Immature natural killer cell (primary cell): Measurements from ENCODE around the gene AQP11. TPM values are rescaled to one million over a fixed set of nuclear protein-coding genes. Genes with fewer than 3 reads are reported as not detected.
"Not testable (repeated sequence)": the region's sequence is repeated elsewhere in the genome, so short reads cannot be mapped to it uniquely, and the experiment has no call there.

ENCODE experiments used
- DNase-seq, 3 donors: peaks; one replicate each; pipeline ENCODE4 v3.0.0; 2022; ENCODE audit warnings: mixed read lengths in 1 of 3
- H3K27ac Mint-ChIP-seq, 6 donors: one replicate each; pipeline ENCODE4 v1.8.0; 2020; ENCODE audit warnings: mixed read lengths in 6 of 6, mild to moderate bottlenecking in 5 of 6, inconsistent platforms in 4 of 6, moderate library complexity in 3 of 6
- H3K27me3 Mint-ChIP-seq, 3 donors: one replicate each; pipeline ENCODE4 v1.8.0; 2020 to 2021; ENCODE audit warnings: low read depth in 3 of 3, mild to moderate bottlenecking in 3 of 3, mixed read lengths in 3 of 3, moderate library complexity in 3 of 3, inconsistent platforms in 1 of 3
- H3K36me3 Mint-ChIP-seq, 3 donors: one replicate each; pipeline ENCODE4 v1.8.0; 2020; ENCODE audit warnings: mixed read lengths in 3 of 3, inconsistent platforms in 2 of 3, mild to moderate bottlenecking in 2 of 3
- H3K4me1 Mint-ChIP-seq, 2 donors: one replicate each; pipeline ENCODE4 v1.8.0; 2020; ENCODE audit warnings: inconsistent platforms in 2 of 2, mild to moderate bottlenecking in 2 of 2, mixed read lengths in 2 of 2, moderate library complexity in 1 of 2
- H3K4me3 Mint-ChIP-seq, 5 donors: one replicate each; pipeline ENCODE4 v1.8.0; 2020; ENCODE audit warnings: mild to moderate bottlenecking in 5 of 5, mixed read lengths in 5 of 5, inconsistent platforms in 3 of 5, moderate library complexity in 3 of 5
- H3K9me3 Mint-ChIP-seq, 6 donors: one replicate each; pipeline ENCODE4 v1.8.0; 2020; ENCODE audit warnings: mild to moderate bottlenecking in 6 of 6, mixed read lengths in 6 of 6, inconsistent platforms in 4 of 6, moderate library complexity in 3 of 6
- polyA plus RNA-seq, 3 donors: library from polyadenylated mRNA; unstranded; fragments of 300-500 nt; fragmentation: Illumina TruSeq; gene quantifications; one replicate each; pipeline ENCODE4 v1.2.3, GENCODE V29; 2021

The AQP11 gene
- polyA plus RNA-seq, 3 donors from 2014 or later = 0.58 to 1.1 (median 0.78) TPM

DNA sequence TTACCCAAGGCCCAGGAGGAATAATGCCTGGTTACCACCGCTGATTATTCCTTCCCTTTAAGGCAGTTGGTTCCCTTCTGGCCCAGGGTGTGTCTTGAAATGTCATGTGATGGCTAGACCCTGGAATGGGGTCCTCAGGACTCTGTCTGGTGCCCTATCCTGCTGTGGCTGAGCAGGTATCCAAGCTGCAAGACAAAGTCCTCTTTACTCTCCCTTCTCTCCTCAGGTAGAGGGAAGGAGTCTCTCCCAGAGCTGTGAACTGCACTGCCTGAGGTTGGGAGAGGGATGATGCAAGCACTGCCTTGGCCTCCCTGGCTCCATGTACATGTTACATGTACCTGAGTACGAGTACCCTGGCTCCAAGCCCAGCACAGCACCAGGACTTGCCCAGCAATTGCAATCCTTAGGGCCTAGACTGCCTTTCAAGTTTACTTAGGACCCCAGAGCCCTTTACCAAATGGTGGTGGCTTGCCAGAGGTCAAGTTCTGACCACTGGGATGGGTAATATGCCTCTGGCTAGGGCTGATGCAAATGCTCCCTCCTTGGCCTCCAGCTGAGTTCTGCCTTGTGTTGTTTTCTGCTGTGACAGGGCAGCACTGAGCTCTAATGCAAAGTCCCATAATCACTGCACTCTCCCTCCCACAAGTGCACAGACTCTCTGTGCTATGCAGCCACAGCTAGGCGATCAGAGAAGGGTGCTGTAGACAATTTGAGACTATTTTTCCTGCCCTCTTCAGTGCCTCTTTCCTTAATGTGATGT lies 20.7 kb upstream of the AQP11 start:
- no peak for DNase-seq
- Mint-ChIP-seq H3K4me3 (no peak overlapping the region), H3K4me1 (no peaks in the 10 kb centered on the region), H3K27me3 (peaks cover 0 to 9% (median 2%) of the 10 kb centered on the region in 3 donors), H3K9me3 (peaks cover 0 to 3% (median 0%) of the 10 kb centered on the region in 6 donors), H3K36me3 (no peaks in the 10 kb centered on the region), H3K27ac (no peak overlapping the region)

GRCh38 chr11:77569676-77570070 lies 20.1 kb upstream of the AQP11 start:
- Mint-ChIP-seq H3K27me3 (peaks cover 0 to 9% (median 0%) of the 10 kb centered on the region in 3 donors), H3K4me1 (no peaks in the 10 kb centered on the region), H3K9me3 (peaks cover 0 to 3% (median 0%) of the 10 kb centered on the region in 6 donors), H3K36me3 (no peaks in the 10 kb centered on the region), H3K27ac (no peak overlapping the region), H3K4me3 (no peak overlapping the region)
- no peak for DNase-seq

DNA sequence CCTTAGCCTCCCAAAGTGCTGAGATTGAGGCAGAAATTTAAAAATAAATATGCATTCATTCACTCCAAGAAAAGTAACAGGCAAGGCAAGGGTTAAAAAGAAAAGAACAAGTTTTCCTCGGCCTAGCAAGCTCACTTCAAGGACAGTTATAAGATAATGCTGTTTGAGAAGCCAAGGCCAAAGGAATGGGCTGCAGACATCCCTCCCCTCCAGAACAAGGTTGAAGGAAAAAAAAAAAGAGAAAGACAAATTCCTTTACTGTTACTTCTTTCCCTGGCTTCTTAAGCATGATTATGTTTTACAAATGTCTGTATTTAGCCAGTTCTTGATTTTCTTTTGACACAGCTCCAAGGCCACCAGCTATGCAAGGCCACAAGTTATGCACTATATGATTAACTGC lies 18.9 kb upstream of the AQP11 start:
- H3K4me1 Mint-ChIP-seq, H3K27ac Mint-ChIP-seq, H3K27me3 Mint-ChIP-seq, DNase-seq, H3K36me3 Mint-ChIP-seq, H3K9me3 Mint-ChIP-seq, H3K4me3 Mint-ChIP-seq: not testable (repeated sequence)

- not testable (repeated sequence) for H3K27me3 Mint-ChIP-seq, H3K36me3 Mint-ChIP-seq, H3K4me3 Mint-ChIP-seq, H3K9me3 Mint-ChIP-seq, H3K27ac Mint-ChIP-seq, DNase-seq, H3K4me1 Mint-ChIP-seq
These were observed 14.3 kb upstream of the AQP11 start for GRCh38 chr11:77575428-77575827.

DNA sequence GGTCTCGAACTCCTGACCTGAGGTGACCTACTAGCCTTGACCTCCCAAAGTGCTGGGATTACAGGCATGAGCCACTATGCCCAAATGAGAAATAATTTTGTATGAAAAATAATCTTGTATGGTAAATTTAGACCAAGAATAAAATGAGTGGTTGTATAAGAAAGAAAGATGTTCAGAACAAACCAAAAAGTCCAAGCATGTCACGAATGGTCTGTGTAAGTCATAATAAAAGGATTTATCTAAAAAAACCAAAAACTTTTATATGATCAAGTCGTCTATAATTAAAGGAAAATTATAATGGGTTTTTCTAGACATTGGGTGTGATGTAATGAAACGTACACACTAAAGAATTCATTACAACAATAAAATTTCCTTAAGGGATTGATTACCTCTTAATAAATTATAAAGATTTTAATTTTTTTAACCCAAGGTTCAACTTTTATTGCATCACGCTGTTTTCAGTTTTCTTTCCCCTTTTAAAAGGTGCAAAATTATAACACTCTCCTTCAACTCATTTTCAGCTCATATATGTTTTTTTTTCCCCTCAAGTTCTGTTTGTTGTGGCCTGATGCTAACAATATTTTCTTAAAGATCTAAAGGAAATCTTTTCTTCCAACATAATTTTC lies 8.9 kb upstream of the AQP11 start:
- Mint-ChIP-seq H3K36me3 (no peaks in the 10 kb centered on the region), H3K4me1 (no peaks in the 10 kb centered on the region), H3K9me3 (peaks cover 0 to 10% (median 3%) of the 10 kb centered on the region in 6 donors), H3K4me3 (no peak overlapping the region), H3K27ac (no peak overlapping the region), H3K27me3 (peaks cover 0 to 4% (median 2%) of the 10 kb centered on the region in 3 donors)
- no peak for DNase-seq

GRCh38 chr11:77589181-77589520 lies 602 bp upstream of the AQP11 start:
- no peaks in the 10 kb centered on the region for H3K9me3 Mint-ChIP-seq
- peak overlapping the region; percentile 87 to 88 (median 88) for H3K4me3 Mint-ChIP-seq
- peak overlapping the region in 4 of 6 donors; percentile 42 to 68 (median 56) for H3K27ac Mint-ChIP-seq
- no peak for DNase-seq
- H3K27me3 Mint-ChIP-seq = peaks cover 0 to 9% (median 2%) of the 10 kb centered on the region in 3 donors
- H3K36me3 Mint-ChIP-seq = no peaks in the 10 kb centered on the region
- H3K4me1 Mint-ChIP-seq = peaks cover 19 to 20% of the 10 kb centered on the region in 2 donors

DNA sequence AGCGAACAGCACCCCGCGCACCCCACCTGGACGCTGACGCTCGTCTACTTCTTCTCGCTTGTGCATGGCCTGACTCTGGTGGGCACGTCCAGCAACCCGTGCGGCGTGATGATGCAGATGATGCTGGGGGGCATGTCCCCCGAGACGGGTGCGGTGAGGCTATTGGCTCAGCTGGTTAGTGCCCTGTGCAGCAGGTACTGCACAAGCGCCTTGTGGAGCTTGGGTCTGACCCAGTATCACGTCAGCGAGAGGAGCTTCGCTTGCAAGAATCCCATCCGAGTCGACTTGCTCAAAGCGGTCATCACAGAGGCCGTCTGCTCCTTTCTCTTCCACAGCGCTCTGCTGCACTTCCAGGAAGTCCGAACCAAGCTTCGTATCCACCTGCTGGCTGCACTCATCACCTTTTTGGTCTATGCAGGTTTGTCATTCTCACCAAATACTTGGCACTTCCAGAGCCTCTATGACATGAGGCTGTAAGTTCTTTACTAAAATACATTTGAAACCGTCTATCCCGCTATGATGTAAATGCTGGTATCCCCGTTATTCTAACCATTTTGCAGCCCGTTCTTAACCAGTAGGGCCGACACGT lies 535 bp downstream of the AQP11 start:
- Mint-ChIP-seq H3K9me3 (no peaks in the 10 kb centered on the region), H3K4me1 (peaks cover 19 to 20% of the 10 kb centered on the region in 2 donors), H3K27ac (peak overlapping the region in 4 of 6 donors; percentile 12 to 75 (median 58)), H3K4me3 (peak overlapping the region; percentile 91 to 95 (median 92)), H3K36me3 (no peaks in the 10 kb centered on the region), H3K27me3 (peaks cover 0 to 7% (median 0%) of the 10 kb centered on the region in 3 donors)
- peak in 1 of 3 donors; percentile 5 for DNase-seq

DNA sequence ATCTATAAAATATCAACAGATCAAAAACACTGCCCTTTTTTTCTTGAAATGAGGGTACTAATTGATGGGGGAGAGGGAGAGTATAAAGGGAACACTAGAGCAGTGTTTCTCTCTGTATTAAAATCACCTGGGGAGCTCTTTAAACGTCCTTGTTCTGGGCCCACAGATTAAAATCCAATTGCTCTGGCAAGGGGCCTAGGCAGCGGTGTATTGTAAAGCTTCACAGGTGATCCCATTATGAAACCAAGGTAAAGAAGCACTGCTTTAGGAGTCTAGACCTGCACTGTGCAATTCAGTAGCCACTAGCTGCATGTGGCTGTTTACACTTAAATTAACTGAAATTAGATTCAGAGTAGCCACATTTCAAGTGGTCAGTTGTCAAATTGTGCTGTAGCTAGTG lies 3.0 kb downstream of the AQP11 start:
- no peak for DNase-seq
- no peak overlapping the region for H3K4me3 Mint-ChIP-seq
- no peak overlapping the region for H3K27ac Mint-ChIP-seq
- H3K27me3 Mint-ChIP-seq = peaks cover 0 to 7% (median 0%) of the 10 kb centered on the region in 3 donors
- H3K36me3 Mint-ChIP-seq = no peaks in the 10 kb centered on the region
- H3K4me1 Mint-ChIP-seq = peaks cover 19 to 20% of the 10 kb centered on the region in 2 donors
- H3K9me3 Mint-ChIP-seq = no peaks in the 10 kb centered on the region

DNA sequence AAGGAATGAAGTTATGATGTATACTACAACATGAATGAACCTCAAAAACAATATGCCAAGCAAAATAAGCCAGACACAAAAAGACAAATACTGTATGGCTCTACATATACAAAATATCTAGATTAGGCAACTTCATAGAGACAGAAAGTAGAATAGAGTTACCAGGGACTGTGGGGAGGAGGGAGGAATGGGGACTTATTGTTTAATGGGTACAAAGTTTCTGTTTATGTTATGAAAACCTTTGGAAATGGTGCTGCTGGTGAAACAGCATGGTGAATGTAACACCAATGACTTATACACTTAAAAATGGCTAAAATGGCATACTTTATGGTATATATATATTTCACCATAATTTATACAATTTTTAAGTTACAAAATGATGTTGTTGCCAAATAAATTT lies 4.1 kb downstream of the AQP11 start:
- Mint-ChIP-seq H3K27ac (no peak overlapping the region), H3K9me3 (no peaks in the 10 kb centered on the region), H3K4me1 (peaks cover 14 to 16% of the 10 kb centered on the region in 2 donors), H3K36me3 (no peaks in the 10 kb centered on the region), H3K27me3 (peaks cover 0 to 5% (median 0%) of the 10 kb centered on the region in 3 donors), H3K4me3 (no peak overlapping the region)
- no peak for DNase-seq

- Mint-ChIP-seq H3K36me3 (no peaks in the 10 kb centered on the region), H3K4me1 (no peaks in the 10 kb centered on the region), H3K27ac (no peak overlapping the region), H3K27me3 (no peaks in the 10 kb centered on the region), H3K4me3 (no peak overlapping the region), H3K9me3 (no peaks in the 10 kb centered on the region)
- no peak for DNase-seq
These were observed 6.9 kb downstream of the AQP11 start for GRCh38 chr11:77596626-77597025.

DNA sequence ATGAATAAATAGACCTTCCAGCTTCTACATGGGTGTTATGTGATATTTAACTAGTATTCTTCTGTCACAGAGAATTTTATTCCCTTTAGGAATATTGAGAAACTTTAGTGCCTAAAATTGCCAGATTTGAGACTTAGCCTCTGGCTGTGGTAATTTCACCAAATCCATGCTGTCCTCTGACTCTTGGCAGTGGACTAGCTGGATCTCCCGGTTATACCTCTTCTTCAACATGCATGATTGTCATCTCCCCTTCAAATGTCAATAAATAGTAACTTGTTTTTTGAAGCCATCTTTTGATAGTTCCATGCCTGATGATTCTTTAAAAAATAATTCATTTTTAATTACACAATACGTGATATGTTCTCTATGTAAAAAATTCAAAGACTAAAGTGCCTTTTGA lies 8.4 kb downstream of the AQP11 start:
- no peak overlapping the region for H3K27ac Mint-ChIP-seq
- H3K9me3 Mint-ChIP-seq = no peaks in the 10 kb centered on the region
- no peak for DNase-seq
- no peaks in the 10 kb centered on the region for H3K4me1 Mint-ChIP-seq
- H3K27me3 Mint-ChIP-seq = no peaks in the 10 kb centered on the region
- H3K36me3 Mint-ChIP-seq = no peaks in the 10 kb centered on the region
- H3K4me3 Mint-ChIP-seq = no peak overlapping the region

DNA sequence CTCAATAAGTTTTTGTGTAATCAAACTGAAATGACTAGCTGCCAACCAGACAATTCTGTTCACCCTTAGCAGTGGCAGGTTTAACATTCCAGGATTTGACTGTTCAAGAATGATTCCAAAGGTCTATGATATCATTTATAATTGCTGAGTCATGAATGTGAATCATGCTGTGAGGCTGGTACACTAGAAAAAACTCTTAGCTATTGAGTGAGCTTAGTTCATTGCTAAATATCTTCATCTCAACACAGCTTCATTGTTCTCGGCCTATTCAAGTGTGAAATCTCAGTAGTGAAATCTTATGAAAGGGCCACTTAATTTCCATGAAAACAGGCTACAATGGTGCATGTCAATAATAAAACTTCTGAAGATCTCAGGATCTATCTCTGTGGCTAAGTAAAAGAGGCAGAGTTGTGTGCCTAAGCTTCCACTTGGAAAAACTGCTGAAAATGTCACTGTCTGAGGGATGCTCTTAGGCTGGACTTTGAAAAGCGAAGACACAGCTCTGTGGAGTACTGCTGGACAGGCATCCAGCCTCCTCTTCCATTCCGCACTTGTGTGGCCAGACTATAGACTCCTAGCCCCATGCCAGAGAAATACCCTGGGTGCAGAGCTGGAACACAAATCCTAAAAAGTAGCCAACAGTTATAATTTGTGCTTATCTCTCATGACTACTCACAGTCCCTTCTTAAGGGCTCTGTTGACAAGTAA lies 12.8 kb downstream of the AQP11 start:
- H3K4me3 Mint-ChIP-seq = no peak overlapping the region
- DNase-seq = no peak
- H3K36me3 Mint-ChIP-seq = no peaks in the 10 kb centered on the region
- peak overlapping the region in 1 of 6 donors; percentile 13 for H3K27ac Mint-ChIP-seq
- peaks cover 0 to 1% (median 0%) of the 10 kb centered on the region in 3 donors for H3K27me3 Mint-ChIP-seq
- no peaks in the 10 kb centered on the region for H3K9me3 Mint-ChIP-seq
- no peaks in the 10 kb centered on the region for H3K4me1 Mint-ChIP-seq

DNA sequence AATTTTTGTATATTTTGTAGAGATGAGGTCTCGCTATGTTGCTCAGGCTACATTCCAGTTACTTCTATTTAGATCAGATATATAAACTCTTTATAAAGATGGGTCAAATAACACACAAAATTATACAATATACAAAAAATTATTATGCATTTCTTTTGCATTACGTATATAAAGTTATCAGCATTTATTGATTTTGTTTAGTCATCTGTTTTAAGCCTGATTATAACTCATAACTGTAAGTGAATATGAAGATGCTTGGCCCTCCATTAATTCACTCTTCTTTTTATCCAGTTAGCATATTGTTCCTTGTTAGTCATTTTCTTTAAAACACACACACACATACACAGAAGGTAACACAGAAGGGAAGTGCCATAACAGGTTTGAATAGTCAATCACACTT lies 14.5 kb downstream of the AQP11 start:
- no peaks in the 10 kb centered on the region for H3K9me3 Mint-ChIP-seq
- no peak overlapping the region for H3K4me3 Mint-ChIP-seq
- peaks cover 0 to 9% (median 4%) of the 10 kb centered on the region in 3 donors for H3K36me3 Mint-ChIP-seq
- peaks cover 0 to 1% (median 0%) of the 10 kb centered on the region in 3 donors for H3K27me3 Mint-ChIP-seq
- H3K27ac Mint-ChIP-seq = no peak overlapping the region
- no peak for DNase-seq
- H3K4me1 Mint-ChIP-seq = no peaks in the 10 kb centered on the region

DNA sequence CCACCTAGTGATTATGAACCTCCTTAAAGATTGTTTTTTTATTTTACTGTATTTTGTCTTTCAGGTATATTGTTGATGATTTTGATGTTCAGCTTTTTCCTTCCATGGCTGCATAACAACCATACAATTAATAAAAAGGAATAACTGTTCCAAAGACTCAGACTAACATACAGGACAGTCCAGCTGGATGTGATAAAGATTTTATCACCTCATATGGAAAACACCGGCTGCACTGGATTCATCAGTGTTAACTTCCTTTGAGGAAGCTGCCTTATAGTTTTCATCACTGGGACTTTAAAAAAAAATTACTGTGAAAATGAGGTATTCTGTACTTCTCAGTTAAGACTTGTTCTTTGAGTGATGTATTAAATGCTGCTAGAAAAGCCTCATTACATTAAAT lies 19.5 kb downstream of the AQP11 start:
- Mint-ChIP-seq H3K9me3 (no peaks in the 10 kb centered on the region), H3K4me3 (no peak overlapping the region), H3K27me3 (peaks cover 0 to 1% (median 0%) of the 10 kb centered on the region in 3 donors), H3K36me3 (peaks cover 9 to 30% (median 12%) of the 10 kb centered on the region in 3 donors), H3K27ac (no peak overlapping the region), H3K4me1 (no peaks in the 10 kb centered on the region)
- DNase-seq = no peak
